22Rv1 (cell line): ENCODE results near the gene ATP1B1.

Source experiments
- H3K27ac ChIP-seq: fragments of 450-650 bp; 2 replicates; pipeline ENCODE4 v1.5.1; 2017
- CTCF ChIP-seq: fragments of 450-650 bp; IDR thresholded peaks from 2 replicates; pipeline ENCODE4 v1.5.1; 2017; ENCODE audit warnings: mild to moderate bottlenecking
- ZFX ChIP-seq: fragments of 450-650 bp; IDR thresholded peaks from 2 replicates; pipeline ENCODE4 v1.6.1; 2017; ENCODE audit warnings: antibody characterized with exemption, borderline replicate concordance

The ATP1B1 gene

GRCh38 chr1:169094897-169095569, 11.5 kb upstream of the ATP1B1 start:
- no peak for TF ChIP-seq CTCF
- no peak for TF ChIP-seq ZFX
- no peak overlapping the region for H3K27ac ChIP-seq

DNA sequence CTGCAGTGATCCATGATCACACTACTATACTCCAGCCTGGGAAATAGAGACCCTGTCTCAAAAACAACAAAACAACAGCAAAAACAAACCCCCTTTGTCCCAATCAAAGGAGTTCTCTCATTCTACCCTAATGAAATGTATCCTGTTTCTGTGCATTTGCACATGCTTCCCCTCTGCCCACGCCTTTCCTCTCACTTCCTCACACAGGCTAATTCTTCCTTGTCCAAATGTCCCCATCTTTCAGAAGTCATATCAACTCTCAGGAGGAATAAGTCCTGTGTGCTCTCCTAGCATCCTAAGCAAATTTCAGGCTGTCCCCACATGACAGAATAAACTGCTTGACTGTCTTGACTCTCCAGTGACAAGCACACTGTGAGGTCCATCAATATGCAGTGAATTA, 8.1 kb upstream of the ATP1B1 start:
- TF ChIP-seq ZFX, result no peak
- TF ChIP-seq CTCF, result no peak
- no peak overlapping the region for H3K27ac ChIP-seq

GRCh38 chr1:169099561-169099960, 6.9 kb upstream of the ATP1B1 start:
- TF ChIP-seq ZFX (no peak), CTCF (no peak)
- no peak overlapping the region for H3K27ac ChIP-seq

GRCh38 chr1:169100208-169100607, 6.3 kb upstream of the ATP1B1 start:
- TF ChIP-seq CTCF, result no peak
- TF ChIP-seq ZFX, result no peak
- no peak overlapping the region for H3K27ac ChIP-seq

DNA sequence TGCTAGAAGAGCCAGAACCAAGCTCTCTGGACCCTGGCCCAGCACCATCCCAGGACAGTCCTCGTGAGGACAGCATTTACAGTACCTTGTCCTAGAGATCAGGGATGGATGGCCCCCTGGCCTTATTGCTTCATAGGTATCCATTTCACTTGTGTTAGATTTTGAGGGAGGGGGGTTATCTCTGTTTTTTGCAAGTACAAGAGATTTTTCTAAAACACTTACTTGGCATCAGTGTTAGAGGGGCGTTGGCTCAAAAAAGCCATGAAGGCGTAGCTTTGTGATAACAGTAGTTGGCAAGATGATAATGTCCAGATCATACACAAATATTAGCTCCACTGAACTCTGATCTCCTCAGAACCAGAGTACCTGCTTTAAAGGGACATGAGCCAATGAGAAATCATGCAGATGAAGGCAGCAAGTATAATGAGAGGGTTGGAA, 5.8 kb upstream of the ATP1B1 start:
- TF ChIP-seq ZFX (no peak), CTCF (no peak)
- no peak overlapping the region for H3K27ac ChIP-seq

DNA sequence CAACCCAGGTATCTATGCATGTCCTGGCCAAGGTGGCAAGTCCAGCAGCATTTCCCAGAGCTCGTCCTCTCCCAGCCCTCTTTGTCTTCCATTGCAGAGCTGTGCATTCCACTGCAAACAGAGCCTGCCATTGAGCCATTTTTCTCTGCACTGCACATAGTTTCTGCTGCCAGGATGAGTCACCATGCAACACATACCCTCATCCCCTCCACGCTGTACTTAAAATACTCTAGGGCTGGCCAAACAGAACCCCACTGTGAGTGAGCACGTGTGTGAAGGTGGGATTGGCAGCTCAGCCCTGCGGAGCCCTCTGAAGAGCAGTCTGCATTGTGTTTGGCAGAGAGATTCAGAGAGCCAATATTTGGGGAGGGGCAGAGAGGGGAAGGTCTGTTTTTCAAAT, 3.9 kb upstream of the ATP1B1 start:
- no peak overlapping the region for H3K27ac ChIP-seq
- TF ChIP-seq CTCF (no peak), ZFX (no peak)

GRCh38 chr1:169103002-169103401, 3.5 kb upstream of the ATP1B1 start:
- H3K27ac ChIP-seq, result no peak overlapping the region
- TF ChIP-seq ZFX, result no peak
- TF ChIP-seq CTCF, result no peak
